HG03139 (cell line): ENCODE measurements around the gene SLC17A9.

Experiments used
- ATAC-seq: cut with Tn5 transposase; IDR thresholded peaks from one replicate; pipeline ENCODE4 v1.9.1; 2021; ENCODE audit not compliant: unreplicated experiment

SLC17A9 gene

DNA sequence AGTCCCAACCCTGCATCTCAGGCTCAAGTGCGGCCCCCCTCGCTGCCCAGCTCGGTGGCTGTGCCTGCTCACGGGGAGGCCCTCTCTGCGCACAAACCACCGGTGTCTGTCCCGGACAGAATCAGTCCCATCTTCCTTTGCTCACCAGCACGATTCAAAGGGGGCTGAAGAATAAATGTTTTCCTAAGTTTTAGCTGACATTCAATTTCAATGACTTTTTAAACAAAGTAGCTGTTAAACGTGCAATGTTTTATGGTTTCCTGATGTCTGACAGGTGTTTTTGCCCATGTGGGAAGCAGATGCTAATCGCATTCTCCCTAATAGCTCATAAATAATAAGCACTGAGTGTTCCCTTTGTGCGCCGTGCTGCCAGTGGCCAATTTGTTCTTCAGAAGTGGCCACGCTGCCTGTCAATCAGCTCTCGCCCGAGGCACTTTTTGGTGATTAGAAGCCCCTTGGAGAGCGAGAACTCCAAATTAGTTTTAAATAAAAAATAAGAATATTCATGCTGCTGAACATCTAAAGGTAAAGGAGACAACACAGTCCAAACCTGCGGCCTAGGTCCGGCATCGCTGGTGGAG lies 28.0 kb downstream of the SLC17A9 start:
- ATAC-seq: no peak

DNA sequence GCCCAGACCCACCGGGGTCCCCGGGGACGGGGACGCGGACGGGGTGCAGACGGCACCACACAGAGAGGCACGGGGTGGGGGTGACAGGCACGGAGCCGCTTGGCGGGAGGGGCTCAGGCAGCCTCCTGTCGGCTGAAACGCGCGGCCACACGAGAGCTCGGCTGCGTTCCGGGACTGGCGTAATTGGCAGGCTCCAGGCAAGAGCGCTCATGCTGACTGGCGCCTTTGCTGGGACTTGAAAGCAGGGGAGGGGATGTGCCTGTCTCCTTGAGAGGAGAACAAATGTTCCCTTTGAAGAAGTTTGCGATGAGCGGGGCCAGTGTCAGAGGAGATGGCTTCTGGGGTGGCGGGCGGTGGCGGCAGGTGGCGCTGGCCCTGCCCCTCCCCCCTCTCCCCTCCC lies 28.5 kb downstream of the SLC17A9 start:
- ATAC-seq: no peak

DNA sequence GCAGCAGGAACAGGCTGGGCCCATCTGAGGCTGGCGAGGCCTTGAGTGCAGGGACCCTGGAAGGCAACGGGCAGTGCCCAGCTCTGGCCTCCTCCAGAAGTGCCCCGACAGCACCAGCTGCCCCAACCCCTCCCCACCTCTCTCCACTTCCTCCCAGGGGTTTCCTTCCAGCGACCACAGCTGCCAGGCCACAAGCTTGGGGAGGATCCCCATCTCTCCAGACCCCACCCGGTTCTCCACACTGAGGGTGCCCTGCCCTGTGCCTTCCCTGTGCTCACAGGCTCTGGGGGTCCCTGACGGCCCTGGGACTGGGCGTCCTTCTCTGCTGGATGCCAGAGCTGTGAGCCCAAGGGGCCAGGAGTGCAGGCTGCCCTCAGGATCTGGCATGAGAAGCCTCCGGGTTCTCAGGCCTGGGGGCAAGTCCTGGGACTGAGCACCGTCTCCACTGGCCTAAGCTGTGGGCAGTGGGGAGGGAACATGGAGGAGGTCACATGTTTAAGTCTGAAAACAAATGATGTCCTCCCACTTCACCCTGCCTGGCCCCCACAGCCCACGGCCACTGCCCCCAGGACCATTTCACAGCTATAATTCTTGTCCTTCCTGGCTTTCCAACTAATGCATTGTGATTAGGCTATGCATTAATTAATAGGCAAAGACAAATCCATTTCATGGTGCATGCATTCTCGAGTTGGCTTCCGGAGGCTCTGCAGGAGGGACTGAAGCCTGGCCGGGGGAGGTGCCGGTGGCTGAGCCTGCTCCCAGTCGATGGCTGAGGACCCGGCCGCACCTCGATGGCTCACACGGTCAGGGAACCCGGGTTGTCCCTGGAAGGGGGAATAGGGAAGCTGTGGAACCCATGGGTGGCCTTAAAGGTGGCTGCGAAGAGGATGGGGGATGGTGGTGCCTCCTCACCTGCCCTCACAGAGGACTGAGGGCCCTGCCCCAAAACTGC lies 29.9 kb downstream of the SLC17A9 start:
- ATAC-seq: no peak

DNA sequence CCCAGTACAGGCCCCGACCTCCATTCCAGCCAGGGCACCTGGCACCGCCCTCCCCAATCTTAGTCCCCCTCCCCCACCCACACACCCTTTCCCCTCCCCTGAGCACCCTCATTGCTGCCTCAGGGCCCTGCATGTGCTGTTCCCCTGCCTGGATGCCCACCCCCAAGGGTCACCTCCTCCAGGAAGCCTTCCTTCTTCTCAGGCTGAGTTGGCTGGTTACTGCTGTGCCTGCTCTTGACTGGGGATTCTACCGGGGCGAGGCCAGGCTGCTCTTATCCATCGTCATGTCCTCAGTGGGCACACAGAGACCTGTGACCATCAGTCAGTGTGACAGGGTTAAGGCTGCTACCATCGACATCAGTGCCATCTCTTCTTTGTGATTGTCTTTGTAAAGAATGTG lies 30.7 kb downstream of the SLC17A9 start:
- ATAC-seq: no peak

DNA sequence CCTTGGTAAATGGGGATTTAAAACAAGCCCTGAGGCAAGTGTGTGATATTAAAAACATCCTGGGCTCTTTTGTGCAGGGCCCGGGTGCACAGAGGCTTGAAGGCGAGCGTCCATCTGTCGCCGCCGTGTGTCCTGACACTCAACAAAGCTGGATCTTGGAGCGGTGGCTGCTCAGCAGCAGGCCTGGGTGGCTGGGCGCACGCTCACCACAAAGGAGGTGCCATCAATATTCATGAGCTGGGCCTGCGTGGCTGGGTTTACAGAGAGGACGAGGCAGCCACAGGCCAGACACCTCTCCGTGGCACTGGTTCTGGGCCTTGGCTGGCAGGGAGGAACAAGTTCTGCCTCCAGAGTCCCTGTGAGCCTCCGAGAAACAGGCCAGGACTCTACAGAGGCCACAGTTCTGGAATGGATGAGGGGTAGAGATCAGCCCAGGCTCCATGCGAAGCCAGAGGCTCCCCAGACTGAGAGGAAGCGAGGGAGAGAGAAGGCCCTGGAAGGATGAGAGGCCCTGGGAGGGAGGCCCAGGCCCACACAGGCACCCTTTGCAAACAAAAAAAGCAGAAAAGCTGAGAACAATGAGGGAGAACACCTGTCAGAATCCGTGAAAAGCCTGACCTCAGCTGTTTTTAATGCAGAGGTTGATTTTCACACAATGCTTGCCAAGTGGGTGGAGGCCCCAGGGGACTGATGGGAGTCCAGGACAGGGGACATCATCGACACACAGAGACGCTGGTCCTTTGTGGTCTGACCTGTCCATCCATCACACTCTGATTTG lies 32.3 kb downstream of the SLC17A9 start:
- ATAC-seq: no peak

DNA sequence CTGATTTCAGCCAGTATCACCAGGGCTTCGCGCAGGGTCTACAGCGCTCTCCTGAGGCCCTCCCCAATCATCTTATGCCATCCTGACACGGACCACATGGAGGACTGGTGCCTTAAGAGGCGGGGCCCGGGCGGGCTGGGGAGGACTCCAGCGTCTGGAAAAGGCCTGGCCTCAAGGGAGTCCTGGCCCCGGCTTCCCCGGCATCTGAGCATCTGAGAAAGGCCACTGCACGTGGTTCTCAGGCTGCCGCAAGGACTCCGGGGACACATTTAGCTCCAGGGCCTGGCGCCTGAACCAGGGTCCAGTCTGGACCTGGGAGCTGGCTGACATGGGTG lies 32.9 kb downstream of the SLC17A9 start:
- no peak for ATAC-seq

DNA sequence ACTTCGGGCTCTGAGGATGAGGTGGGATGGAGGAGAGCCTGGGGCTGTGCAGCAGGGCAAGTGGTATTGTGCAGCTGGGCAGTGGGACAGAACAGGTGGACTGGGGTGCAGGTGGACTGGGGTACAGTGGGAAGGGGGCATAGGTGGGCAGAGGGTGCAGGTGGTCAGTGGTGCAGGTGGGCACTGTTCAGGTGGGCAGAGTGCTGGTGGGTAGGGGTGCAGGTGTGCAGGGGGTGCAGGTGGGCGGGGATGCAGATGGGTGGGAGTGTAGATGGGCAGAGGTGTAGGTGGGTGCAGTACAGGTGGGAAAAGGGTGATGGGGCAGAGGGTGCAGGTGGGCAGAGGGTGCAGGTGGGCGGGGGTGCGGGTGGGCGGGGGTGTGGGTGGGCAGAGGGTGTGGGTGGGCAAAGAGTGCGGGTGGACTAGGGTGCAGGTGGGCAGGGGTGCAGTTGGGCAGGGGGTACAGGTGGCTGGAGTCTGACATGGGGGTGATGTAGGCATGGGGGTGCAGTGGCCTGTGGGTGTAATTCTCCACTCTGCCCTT lies 33.8 kb downstream of the SLC17A9 start:
- no peak for ATAC-seq

DNA sequence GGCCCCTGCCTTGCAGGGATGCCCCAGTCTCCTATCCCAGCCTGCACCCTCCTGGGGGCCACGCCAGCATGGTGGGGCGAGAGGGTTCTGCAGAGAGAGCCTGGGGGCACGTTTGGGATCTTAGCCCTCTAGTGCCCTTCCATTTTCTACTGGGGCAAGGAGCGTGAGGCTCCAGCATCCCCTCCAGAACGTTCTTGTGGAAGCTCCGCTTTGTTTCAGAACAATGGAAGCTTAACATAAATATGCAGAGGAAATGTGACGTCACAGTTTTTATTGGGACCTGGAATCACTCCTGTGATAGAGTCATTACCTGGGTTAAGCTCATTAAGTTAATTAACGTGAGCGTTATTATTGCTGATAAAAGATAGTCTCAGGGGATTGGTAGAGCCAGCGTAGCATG lies 34.6 kb downstream of the SLC17A9 start:
- no peak for ATAC-seq

DNA sequence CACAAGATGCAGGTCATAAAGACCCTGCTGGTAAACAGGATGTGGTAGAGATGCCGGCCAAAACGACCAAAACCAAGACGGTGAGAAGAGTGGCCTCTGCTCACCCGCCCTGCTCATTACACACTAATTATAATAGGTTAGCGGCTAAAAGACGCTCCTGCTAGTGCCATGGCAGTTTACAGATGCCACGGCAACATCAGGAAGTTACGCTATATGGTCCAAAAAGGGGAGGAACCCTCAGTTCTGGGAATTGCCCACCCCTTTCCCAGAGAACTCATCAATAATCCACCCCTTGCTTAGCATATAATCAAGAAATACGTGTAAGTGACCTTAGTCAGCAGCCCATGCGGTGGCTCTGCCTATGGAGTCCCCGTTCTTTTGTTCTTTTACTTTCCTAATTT lies 36.7 kb downstream of the SLC17A9 start:
- ATAC-seq: no peak

DNA sequence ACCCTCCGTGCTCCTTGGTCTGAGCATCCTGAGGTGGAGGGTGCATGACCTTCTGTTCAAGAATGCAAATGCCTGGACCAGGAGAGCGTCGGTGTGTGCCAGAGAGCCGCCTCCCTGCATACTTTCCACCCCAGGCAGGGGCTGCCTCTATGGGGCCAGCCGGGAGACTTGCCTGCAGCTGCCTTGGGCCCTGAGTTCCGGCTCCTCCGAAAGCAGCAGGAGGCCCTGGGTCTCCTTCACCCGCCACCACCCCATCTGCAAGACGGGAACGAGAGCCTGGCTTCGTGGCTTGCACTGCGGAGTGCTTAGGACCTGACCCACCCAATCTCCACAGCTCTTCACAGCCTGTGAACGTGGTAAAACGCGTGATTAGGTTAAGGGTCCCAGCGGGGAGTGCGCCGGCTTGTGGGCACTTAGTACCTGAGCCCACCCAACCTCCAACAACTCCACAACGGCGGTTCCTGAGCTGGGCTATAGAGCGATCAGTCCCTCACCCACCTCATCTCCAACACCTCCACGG lies 37.9 kb downstream of the SLC17A9 start:
- no peak for ATAC-seq

DNA sequence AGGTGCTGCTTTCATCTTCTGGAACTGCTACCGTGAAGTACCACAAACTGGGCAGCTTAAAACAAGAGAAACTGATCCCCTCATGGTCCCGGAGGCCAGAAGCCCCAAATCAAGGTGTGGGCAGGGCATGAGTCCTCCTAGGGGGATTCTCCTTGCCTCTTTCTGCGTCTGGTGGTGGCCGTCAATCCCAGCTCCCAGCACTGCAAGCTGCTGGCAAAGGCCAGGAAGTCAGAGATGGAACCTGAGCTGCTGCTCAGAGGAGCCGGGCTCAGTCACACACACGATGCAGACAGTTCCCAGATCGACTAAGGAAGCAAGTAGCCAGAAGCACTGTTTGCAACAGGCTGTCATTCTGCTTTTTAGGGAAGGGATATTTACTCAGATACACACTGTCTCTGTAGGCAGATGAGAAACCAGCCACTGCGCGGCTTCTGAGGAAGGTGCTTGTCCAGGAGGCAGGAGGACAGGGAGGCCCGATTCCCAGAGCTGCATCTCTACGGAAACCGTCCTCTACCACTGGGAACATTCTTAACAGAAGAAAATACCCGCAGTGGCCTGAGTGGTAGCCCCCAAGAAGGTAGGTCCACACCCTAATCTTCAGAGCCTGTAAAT lies 38.8 kb downstream of the SLC17A9 start:
- ATAC-seq: no peak

DNA sequence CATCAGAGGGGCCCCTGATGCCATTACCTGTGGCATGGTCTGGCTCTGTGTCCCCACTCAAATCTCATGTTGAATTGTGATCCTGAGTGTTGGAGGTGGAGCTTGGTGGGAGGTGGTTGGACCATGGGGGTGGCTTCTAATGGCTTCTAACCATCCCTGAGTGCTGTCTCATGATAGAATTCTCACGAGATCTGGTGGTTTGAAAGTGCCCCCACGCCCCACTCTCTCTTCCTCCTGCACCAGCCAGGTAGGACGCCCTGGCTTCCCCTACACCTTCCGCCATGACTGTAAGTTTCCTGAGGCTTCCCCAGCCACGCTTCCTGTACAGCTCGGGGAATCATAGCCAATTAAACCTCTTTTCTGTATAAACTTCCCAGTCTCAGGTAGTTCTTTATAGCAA lies 39.4 kb downstream of the SLC17A9 start:
- ATAC-seq: no peak

DNA sequence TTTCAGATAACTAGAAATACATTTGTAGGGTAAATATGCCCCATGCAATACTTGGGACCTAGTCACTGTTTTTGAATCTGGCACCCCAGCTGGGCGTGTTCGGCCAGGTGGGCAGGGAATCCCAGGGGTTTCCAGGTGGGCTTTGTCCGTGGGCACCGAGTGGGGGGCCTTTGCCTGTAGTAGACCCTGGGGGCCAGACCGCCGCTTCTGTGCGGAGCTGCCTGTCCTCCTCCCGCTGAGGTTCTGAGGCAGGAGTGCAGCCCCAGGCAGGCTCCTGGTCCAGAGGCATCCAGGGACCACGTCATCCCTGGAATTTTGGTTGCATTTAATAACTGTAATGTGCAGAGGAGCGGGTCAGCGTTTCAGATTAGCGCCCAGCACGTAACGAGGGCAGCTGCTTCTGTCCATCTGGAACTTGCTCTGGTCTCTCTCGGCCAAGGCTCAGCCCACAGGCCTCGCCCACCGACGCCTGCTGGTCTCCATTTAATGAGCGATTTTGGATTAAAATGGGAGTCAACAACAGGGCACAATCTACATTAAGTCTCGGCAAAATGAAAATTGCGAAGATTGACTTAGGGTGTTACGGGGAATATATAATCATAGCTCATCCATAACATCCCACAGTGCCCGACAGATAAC lies 41.5 kb downstream of the SLC17A9 start:
- ATAC-seq: no peak

DNA sequence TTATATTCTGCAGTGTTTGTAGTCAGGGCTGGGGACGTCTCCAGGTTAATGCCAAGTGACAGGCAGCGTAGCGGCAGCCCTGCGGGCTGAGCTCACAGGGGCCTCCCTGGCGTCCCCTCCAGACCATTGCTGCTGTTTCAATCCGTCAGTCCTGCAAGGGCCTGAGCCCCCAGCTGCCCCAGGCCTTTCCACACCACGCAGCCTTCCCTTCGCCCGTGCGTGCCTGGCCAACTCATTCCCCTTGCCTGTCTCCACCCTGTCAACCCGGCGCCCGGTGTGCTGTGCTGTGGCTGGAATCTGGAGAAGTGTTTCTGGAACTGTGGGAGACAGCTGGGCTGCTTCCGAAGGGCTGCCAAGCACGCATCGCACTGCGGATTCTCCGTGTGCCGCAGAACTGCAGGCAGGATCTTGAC lies 42.4 kb downstream of the SLC17A9 start:
- ATAC-seq: no peak

DNA sequence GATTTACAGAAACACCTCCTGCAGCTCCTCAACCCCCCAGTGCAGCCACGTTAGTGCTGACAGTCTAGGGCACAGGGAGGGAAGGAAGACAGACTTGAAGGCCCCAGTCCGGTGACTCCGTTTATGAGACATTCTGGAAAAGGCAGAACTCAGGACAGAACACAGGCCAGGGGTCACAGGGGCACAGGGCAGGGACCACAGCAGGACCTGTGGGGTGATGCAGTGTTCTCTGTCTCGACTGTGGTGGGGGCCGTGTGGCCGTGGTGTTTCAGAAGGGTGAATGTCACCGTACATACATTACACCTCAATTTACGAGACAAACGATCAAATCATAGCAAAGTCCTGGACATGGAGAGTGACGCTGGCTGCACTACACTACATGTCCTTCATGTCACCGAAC lies 43.0 kb downstream of the SLC17A9 start:
- no peak for ATAC-seq

DNA sequence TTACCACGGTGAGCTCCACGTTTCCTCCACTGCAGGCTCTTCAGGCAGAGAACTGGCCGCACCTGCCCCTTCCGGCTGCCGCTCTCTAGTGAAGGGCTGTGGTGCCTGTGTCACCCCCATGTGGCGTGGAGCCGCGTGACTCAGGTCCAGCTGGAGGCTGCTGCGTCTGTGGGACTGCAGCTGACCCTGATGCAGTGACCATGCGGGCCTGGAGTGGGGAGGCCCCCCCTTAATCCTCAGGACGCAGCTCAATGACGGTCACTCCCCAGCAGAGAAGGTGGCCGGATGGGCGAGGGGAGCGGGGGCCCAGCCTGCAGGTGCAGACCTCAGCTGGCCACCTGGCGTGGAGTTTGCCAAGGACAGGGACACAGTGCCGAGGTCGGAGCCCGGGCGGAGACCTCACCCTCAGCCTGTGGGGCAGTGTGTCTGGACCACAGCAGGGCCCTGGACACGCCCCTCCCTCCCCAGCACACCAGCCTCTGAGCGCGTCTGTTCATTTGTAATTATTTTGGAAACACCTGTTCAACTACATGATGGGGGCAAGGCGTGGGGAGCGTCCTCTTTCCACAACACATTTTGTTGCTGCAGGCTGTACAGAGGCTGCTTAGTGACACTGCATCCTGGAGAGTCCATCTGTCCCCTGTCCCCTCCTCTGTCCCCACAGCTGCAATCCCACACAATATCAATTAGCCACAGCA lies 43.5 kb downstream of the SLC17A9 start:
- ATAC-seq: no peak

DNA sequence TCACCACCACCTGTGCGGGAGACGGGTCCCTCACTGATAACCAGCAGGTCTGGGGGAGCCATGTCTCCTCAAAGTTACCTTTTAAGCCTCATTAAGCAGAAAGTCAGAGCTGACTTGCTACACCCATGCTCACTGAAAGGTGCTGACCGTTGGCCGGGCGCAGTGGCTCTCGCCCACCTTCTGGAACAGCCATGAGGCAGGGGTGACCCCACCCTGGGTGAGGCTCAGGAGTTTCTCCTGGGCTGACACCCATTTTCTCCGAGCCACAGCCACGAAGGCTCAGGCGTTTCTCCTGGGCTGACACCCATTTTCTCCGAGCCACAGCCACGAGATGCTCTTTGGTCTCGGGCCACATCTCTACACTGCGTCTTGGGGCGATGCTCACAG lies 44.1 kb downstream of the SLC17A9 start:
- no peak for ATAC-seq

DNA sequence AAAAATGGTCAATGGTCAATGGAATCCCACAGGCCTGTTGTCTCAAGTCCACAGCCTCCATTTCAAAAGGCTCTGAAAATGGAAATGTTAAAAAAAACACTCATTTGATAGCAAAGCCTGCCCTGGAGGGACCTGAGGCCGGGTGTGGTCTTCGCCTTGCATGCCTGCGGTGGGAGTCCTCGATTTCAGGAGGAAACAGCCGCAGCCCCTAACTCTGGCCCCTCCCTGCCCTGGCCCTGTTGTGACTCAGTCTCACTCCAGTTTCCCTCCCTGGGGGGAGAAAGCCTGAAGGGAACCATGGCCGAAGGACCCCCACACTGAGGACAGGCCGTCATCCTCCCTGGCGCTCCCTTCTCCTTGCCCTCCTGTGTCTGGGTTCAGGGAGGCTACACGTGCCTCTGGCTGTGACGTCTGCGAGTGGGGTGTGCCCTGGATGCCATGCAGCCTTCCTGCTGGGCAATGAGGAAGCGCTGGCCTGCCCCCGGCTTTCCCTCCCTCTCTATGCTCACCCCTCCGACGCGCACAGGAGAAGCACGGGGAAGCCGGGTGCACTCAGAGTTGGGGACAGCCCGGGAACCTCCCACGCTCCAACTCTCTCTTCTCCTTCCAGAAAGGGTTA lies 45.0 kb downstream of the SLC17A9 start:
- ATAC-seq: no peak

DNA sequence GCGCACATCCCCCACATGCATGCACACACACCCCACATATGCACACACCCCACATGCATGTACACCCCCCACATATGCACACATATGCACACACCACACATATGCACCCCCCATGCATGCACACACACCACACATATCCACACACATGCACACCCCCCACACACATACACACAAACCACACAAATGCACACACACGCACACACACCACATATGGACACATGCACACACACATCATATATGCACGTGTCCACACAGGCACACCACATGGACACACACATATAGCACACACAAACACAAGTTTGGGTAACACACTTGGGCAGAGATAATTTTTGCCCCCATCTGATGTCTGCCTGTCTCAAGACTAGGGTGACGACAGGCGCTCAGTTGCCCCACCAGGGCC lies 45.9 kb downstream of the SLC17A9 start:
- ATAC-seq: no peak

DNA sequence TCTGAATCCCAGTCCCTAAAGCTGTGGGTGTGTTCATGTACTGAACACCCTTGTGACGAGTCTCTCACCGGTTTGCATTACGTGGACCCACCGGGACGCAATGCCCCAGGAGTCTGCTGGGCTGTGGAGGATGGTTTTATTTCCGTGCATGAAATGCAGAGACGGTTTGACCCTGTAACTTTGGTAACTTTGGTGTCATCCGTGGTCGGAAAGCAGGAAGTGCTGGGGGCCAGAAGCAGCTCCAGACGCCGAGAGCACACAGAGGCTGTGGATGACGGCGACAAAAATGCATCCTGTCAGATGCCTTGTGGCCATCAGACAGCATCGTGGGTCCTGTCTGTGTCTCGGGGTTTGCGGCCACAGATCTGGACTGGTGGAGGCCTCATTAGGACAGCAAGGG lies 47.1 kb downstream of the SLC17A9 start:
- ATAC-seq: no peak
